Epithelial cell of proximal tubule (primary cell): Measurements from ENCODE around the gene PAPPA. TPM values are rescaled to one million over a fixed set of nuclear protein-coding genes. Genes with fewer than 3 reads are reported as not detected.

ENCODE experiments used
- DNase-seq: peaks from one replicate; pipeline ENCODE4 v3.0.0-alpha.2; 2011; ENCODE audit warnings: low read depth
- H3K4me3 ChIP-seq: 2 replicates; pipeline ENCODE4 v1.5.1; 2011; ENCODE audit warnings: low read depth, mild to moderate bottlenecking, low read length
- CTCF ChIP-seq: conservative IDR thresholded peaks from 2 replicates; pipeline ENCODE4 v1.5.1; 2012; ENCODE audit warnings: low read depth, mild to moderate bottlenecking, low read length
- total RNA-seq: library from RNA; depleted of rRNA; stranded (reverse); fragments of >200 nt; gene quantifications from 2 replicates; pipeline ENCODE4 v1.2.3, GENCODE V29; 2015

The PAPPA gene
- total RNA-seq, 1 donor from 2014 or later: 2.5 TPM

GRCh38 chr9:116318468-116319374 is 165.1 kb downstream of the PAPPA start:
- TF ChIP-seq CTCF: no peak
- DNase-seq: no peak

GRCh38 chr9:116319480-116319879 is 165.9 kb downstream of the PAPPA start:
- H3K4me3 ChIP-seq: no peak overlapping the region
- no peak for TF ChIP-seq CTCF
- DNase-seq: no peak

More at GRCh38 chr9:116318468-116319374, 165.1 kb downstream of the PAPPA start:
- H3K4me3 ChIP-seq: no peak overlapping the region

- DNase-seq: no peak
- TF ChIP-seq CTCF: no peak
- no peak overlapping the region for H3K4me3 ChIP-seq
These were observed 166.7 kb downstream of the PAPPA start for GRCh38 chr9:116320290-116320689.

- DNase-seq: no peak
- H3K4me3 ChIP-seq: no peak overlapping the region
- no peak for TF ChIP-seq CTCF
These were observed 168.9 kb downstream of the PAPPA start for GRCh38 chr9:116322521-116322920.

GRCh38 chr9:116323012-116323411 is 169.4 kb downstream of the PAPPA start:
- H3K4me3 ChIP-seq: no peak overlapping the region
- no peak for TF ChIP-seq CTCF
- no peak for DNase-seq

GRCh38 chr9:116323571-116323970 is 170.0 kb downstream of the PAPPA start:
- no peak for DNase-seq
- H3K4me3 ChIP-seq: no peak overlapping the region
- no peak for TF ChIP-seq CTCF

- no peak for DNase-seq
- TF ChIP-seq CTCF: no peak
- H3K4me3 ChIP-seq: no peak overlapping the region
These were observed 172.3 kb downstream of the PAPPA start for GRCh38 chr9:116325924-116326323.
